GM18505 (cell line): ENCODE data around the gene ARX.

Experiments
- ATAC-seq: cut with Tn5 transposase; IDR thresholded peaks from one replicate; pipeline ENCODE4 v1.9.1; 2021; ENCODE audit not compliant: unreplicated experiment
- POLR2A ChIP-seq: IDR thresholded peaks from 4 replicates; pipeline ENCODE4 v1.6.1; 2011; ENCODE audit warnings: borderline replicate concordance; ENCODE audit not compliant: insufficient read depth, insufficient read length; ENCODE audit errors: extremely low read depth

Gene ARX

GRCh38 chrX:25022499-25023325 lies 6.9 kb upstream of the ARX start:
- TF ChIP-seq POLR2A = no peak
- no peak for ATAC-seq

GRCh38 chrX:25020905-25021449 lies 5.2 kb upstream of the ARX start:
- peak; percentile 64 for ATAC-seq
- TF ChIP-seq POLR2A = no peak

- ATAC-seq = peak; percentile 16
- TF ChIP-seq POLR2A = no peak
Observed at GRCh38 chrX:25020391-25020904, 4.7 kb upstream of the ARX start.

GRCh38 chrX:25019707-25020390 lies 4.1 kb upstream of the ARX start:
- no peak for ATAC-seq
- no peak for TF ChIP-seq POLR2A

- no peak for TF ChIP-seq POLR2A
- ATAC-seq = no peak
Observed at GRCh38 chrX:25018682-25019081, 2.9 kb upstream of the ARX start.

GRCh38 chrX:25017667-25018247 lies 2.0 kb upstream of the ARX start:
- ATAC-seq = no peak
- no peak for TF ChIP-seq POLR2A

GRCh38 chrX:25016938-25017598 lies 1.3 kb upstream of the ARX start:
- TF ChIP-seq POLR2A = no peak
- ATAC-seq = no peak

GRCh38 chrX:25016361-25016671 lies 551 bp upstream of the ARX start:
- no peak for ATAC-seq
- TF ChIP-seq POLR2A = no peak

- no peak for TF ChIP-seq POLR2A
- no peak for ATAC-seq
Observed at GRCh38 chrX:25014366-25014838, 1.4 kb downstream of the ARX start.

- no peak for TF ChIP-seq POLR2A
- peak; percentile 47 for ATAC-seq
Observed at GRCh38 chrX:25013632-25014365, 2.0 kb downstream of the ARX start.

- no peak for TF ChIP-seq POLR2A
- ATAC-seq = peak; percentile 16
Observed at GRCh38 chrX:25012793-25013631, 2.8 kb downstream of the ARX start.

- ATAC-seq = no peak
- no peak for TF ChIP-seq POLR2A
Observed at GRCh38 chrX:25012433-25012735, 3.4 kb downstream of the ARX start.

- no peak for ATAC-seq
- no peak for TF ChIP-seq POLR2A
Observed at GRCh38 chrX:25011589-25012432, 4.0 kb downstream of the ARX start.
